CD4-positive, alpha-beta T cell (primary cell): ENCODE data around the gene C14orf119. TPM values are rescaled to one million over a fixed set of nuclear protein-coding genes. Genes with fewer than 3 reads are reported as not detected.

Experiments
- ATAC-seq: fragments of 200-7000 bp; cut with Tn5 transposase; one replicate; pipeline ENCODE4 v1.10.0; 2022; ENCODE audit warnings: mild to moderate bottlenecking; ENCODE audit not compliant: poor library complexity
- CTCF ChIA-PET: fragments of 350-600 bp; sonication (Branson Sonifier 250); formaldehyde crosslinking; loops from one replicate; lab custom pipeline; 2021; ENCODE audit warnings: antibody characterized with exemption, inconsistent platforms; lab: Charles Lee
- POLR2A ChIA-PET: fragments of 350-600 bp; sonication (Branson Sonifier 250); formaldehyde crosslinking; loops from one replicate; lab custom pipeline; 2021; ENCODE audit warnings: antibody characterized with exemption, inconsistent platforms; lab: Charles Lee
- DNase-seq, 14 experiments: peaks; one replicate each; pipeline ENCODE4 v3.0.0-alpha.2; 2013 to 2020; ENCODE audit warnings: mixed read lengths in 2 of 14
- H3K27ac ChIP-seq, 2 donors: one replicate each; pipeline versions ENCODE4 v1.5.1 to v1.7.0; 2013; ENCODE audit warnings: low read length in 2 of 2, low read depth in 1 of 2, mild to moderate bottlenecking in 1 of 2
- H3K27me3 ChIP-seq, 2 experiments: 1 replicate in 1 of 2; 2 replicates in 1 of 2; pipeline versions ENCODE4 v1.6.1 to v1.7.0; 2013; ENCODE audit warnings: low read length in 2 of 2, control low read depth in 1 of 2, mild to moderate bottlenecking in 1 of 2, moderate library complexity in 1 of 2; ENCODE audit not compliant: insufficient read depth in 2 of 2, control insufficient read depth in 1 of 2
- H3K36me3 ChIP-seq: one replicate; pipeline ENCODE4 v1.6.1; 2013; ENCODE audit warnings: low read length, control low read depth; ENCODE audit not compliant: insufficient read depth
- H3K4me1 ChIP-seq: one replicate; pipeline ENCODE4 v1.6.1; 2013; ENCODE audit warnings: low read length, control low read depth; ENCODE audit not compliant: insufficient read depth
- H3K4me3 ChIP-seq: one replicate; pipeline ENCODE4 v1.5.1; 2013; ENCODE audit warnings: mild to moderate bottlenecking, low read length, moderate library complexity
- H3K9me3 ChIP-seq, 2 experiments: 1 replicate in 1 of 2; 2 replicates in 1 of 2; pipeline versions ENCODE4 v1.6.1 to v1.7.0; 2013; ENCODE audit warnings: low read length in 2 of 2, mild to moderate bottlenecking in 2 of 2, control low read depth in 1 of 2, moderate library complexity in 1 of 2; ENCODE audit not compliant: control insufficient read depth in 1 of 2, insufficient read depth in 1 of 2
- H3K27ac Mint-ChIP-seq: one replicate; pipeline ENCODE4 v1.8.0; 2020; ENCODE audit warnings: mixed read lengths
- H3K27me3 Mint-ChIP-seq: one replicate; pipeline ENCODE4 v1.8.0; 2021; ENCODE audit warnings: mixed read lengths
- H3K36me3 Mint-ChIP-seq: one replicate; pipeline ENCODE4 v1.8.0; 2021; ENCODE audit warnings: low read depth, mixed read lengths
- H3K4me1 Mint-ChIP-seq: one replicate; pipeline ENCODE4 v1.8.0; 2021; ENCODE audit warnings: low read depth, mixed read lengths
- H3K4me3 Mint-ChIP-seq: one replicate; pipeline ENCODE4 v1.8.0; 2020; ENCODE audit warnings: mild to moderate bottlenecking, mixed read lengths
- H3K9me3 Mint-ChIP-seq: one replicate; pipeline ENCODE4 v1.8.0; 2020; ENCODE audit warnings: mixed read lengths
- intact Hi-C, 2 experiments: fragments of 100-400 bp; cut with DNase I in 1 of 2; cut with micrococcal nuclease in 1 of 2; formaldehyde crosslinking; loops; one replicate each; pipeline versions ENCODE4 v1.15.1 to v1.9.0; 2023 to 2025; cut with DNase I, micrococcal nuclease
- total RNA-seq, 174 experiments: library from RNA in 2 of 174; stranded (reverse) in 2 of 174; gene quantifications; one replicate each; pipeline ENCODE4 v1.2.3 and lab custom pipeline; 2021 to 2026
- TF ChIP-seq, protein P1 (sequence below): fragments of 200-600 bp; IDR thresholded peaks from one replicate; pipeline ENCODE4 v1.8.0; 2022; ENCODE audit warnings: antibody characterized with exemption, mild to moderate bottlenecking

Gene C14orf119
- total RNA-seq, 2 experiments from 2014 or later = 3.1 to 3.9 TPM

DNA sequence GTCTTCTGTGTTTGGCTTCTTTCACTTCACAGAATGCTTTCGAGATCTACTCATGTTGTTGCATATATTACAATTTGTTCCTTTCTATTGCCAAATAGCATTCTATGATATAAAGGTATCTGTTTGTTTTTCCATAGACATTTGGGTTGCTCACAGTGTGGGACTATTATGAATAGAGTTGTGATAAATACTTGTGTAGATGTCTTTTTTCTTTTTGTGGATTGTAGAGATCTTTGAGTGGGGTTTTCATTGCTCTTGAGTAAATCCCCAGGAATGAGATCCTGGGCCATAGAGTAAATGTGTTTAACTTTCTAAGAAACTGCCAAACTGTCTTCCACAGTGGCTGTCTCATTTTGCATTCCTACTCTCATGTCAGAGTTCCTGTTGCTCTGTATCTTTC, 48.6 kb downstream of the C14orf119 start:
- no peaks in the 10 kb centered on the region for H3K4me1 Mint-ChIP-seq
- H3K4me1 ChIP-seq = no peaks in the 10 kb centered on the region
- DNase-seq (no peak), ATAC-seq (no peak)
- H3K27ac ChIP-seq = no peak overlapping the region
- H3K27me3 Mint-ChIP-seq = peaks cover 14% of the 10 kb centered on the region
- H3K9me3 Mint-ChIP-seq = no peaks in the 10 kb centered on the region
- no peaks in the 10 kb centered on the region for H3K9me3 ChIP-seq
- CTCF ChIA-PET = no interaction called here
- no peaks in the 10 kb centered on the region for H3K36me3 ChIP-seq
- TF ChIP-seq, protein P1, sequence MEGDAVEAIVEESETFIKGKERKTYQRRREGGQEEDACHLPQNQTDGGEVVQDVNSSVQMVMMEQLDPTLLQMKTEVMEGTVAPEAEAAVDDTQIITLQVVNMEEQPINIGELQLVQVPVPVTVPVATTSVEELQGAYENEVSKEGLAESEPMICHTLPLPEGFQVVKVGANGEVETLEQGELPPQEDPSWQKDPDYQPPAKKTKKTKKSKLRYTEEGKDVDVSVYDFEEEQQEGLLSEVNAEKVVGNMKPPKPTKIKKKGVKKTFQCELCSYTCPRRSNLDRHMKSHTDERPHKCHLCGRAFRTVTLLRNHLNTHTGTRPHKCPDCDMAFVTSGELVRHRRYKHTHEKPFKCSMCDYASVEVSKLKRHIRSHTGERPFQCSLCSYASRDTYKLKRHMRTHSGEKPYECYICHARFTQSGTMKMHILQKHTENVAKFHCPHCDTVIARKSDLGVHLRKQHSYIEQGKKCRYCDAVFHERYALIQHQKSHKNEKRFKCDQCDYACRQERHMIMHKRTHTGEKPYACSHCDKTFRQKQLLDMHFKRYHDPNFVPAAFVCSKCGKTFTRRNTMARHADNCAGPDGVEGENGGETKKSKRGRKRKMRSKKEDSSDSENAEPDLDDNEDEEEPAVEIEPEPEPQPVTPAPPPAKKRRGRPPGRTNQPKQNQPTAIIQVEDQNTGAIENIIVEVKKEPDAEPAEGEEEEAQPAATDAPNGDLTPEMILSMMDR = no peak
- H3K27ac Mint-ChIP-seq = no peak overlapping the region
- POLR2A ChIA-PET = no interaction called here
- no peaks in the 10 kb centered on the region for H3K27me3 ChIP-seq
- H3K36me3 Mint-ChIP-seq = no peaks in the 10 kb centered on the region
- H3K4me3 Mint-ChIP-seq = no peak overlapping the region
- intact Hi-C loops = no loop called here
- H3K4me3 ChIP-seq = no peak overlapping the region

DNA sequence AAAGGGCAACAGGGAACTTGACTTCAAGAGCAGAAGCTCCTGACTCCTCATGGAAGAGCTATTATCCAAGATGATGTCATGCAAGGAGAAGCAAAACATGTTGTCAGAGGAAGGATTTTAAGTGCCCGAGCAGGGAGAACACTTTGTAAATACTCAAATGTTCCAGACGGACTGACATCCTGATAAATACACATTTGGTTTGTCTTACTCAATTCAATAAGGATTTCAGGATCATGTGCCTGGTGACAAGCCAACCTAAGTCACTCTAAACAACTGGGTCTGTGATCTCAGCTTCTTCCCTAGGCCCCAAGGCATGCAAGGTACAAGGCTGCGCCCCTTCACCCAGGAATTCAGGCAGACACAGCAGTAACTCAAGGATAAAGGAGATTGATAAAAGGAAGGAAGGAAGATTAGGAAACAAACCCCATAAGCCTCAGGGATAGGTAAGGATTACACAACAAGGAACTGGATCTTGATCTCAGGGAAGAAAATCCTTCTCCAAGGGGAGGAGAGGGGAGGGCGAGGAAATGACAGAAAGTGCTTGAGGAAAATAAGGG, 50.6 kb downstream of the C14orf119 start:
- Histone ChIP-seq H3K36me3 (no peaks in the 10 kb centered on the region), H3K27ac (no peak overlapping the region), H3K27me3 (no peaks in the 10 kb centered on the region), H3K4me3 (no peak overlapping the region), H3K4me1 (no peaks in the 10 kb centered on the region), H3K9me3 (no peaks in the 10 kb centered on the region)
- POLR2A ChIA-PET = no interaction called here
- Mint-ChIP-seq H3K27ac (no peak overlapping the region), H3K36me3 (no peaks in the 10 kb centered on the region), H3K27me3 (peaks cover 19% of the 10 kb centered on the region), H3K4me1 (no peaks in the 10 kb centered on the region), H3K4me3 (no peak overlapping the region), H3K9me3 (no peaks in the 10 kb centered on the region)
- TF ChIP-seq, protein P1 = no peak
- ATAC-seq (no peak), DNase-seq (no peak)
- intact Hi-C loops = no loop called here
- CTCF ChIA-PET = interaction anchor here (1.2 kb wide), 1 partner anchor 25 kb away, joined by 4 read pairs; no protein-coding TSS in a partner anchor

DNA sequence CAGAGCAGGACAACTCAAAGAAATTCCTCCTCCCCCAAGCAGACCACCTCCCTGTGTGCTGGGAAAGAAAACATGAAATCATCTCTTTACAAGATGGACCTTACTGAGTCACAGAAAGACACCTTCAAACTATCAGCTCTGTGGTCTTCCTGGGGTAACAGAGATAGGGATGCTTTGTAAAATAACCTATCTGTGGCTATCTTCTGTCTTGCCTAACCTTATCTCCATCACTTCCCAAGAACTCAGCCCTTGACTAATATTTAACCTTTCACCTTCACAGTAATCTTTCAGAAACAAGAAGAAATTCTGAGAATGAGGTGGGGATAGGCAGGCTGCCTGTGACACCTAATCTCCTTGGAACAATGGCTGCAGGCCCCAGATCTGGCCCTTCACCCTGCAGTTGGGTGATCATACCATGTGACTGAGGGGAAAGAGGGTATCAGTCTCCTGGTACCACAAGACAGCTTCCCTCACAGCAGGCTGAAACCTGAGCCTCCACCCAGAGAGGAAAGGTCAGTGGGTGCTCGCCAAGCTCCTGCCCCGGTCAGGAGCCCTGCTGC, 51.1 kb downstream of the C14orf119 start:
- Mint-ChIP-seq H3K27me3 (peaks cover 19% of the 10 kb centered on the region), H3K27ac (no peak overlapping the region), H3K4me3 (no peak overlapping the region), H3K4me1 (no peaks in the 10 kb centered on the region), H3K36me3 (no peaks in the 10 kb centered on the region), H3K9me3 (no peaks in the 10 kb centered on the region)
- ChIA-PET CTCF (interaction anchor here (1.2 kb wide), 1 partner anchor 26 kb away, joined by 4 read pairs; no protein-coding TSS in a partner anchor), POLR2A (no interaction called here)
- Histone ChIP-seq H3K27ac (no peak overlapping the region), H3K27me3 (no peaks in the 10 kb centered on the region), H3K4me1 (no peaks in the 10 kb centered on the region), H3K9me3 (no peaks in the 10 kb centered on the region), H3K4me3 (no peak overlapping the region), H3K36me3 (no peaks in the 10 kb centered on the region)
- TF ChIP-seq, protein P1 = no peak
- ATAC-seq (no peak), DNase-seq (no peak)
- intact Hi-C loops = no loop called here
